Mesothelial cell of epicardium (in vitro differentiated cells): Measurements from ENCODE around the gene CALR3. TPM values are rescaled to one million over a fixed set of nuclear protein-coding genes. Genes with fewer than 3 reads are reported as not detected.
"Not testable (repeated sequence)": the region's sequence is repeated elsewhere in the genome, so short reads cannot be mapped to it uniquely, and the experiment has no call there.

Source experiments
- DNase-seq, 2 experiments: peaks; one replicate each; pipeline ENCODE4 v3.0.0; 2021; ENCODE audit warnings: low spot score in 2 of 2; ENCODE audit not compliant: unreplicated experiment in 2 of 2
- H3K27ac Mint-ChIP-seq: 2 replicates; pipeline ENCODE4 v1.8.0; 2021; ENCODE audit warnings: mixed read lengths
- H3K27me3 Mint-ChIP-seq: 2 replicates; pipeline ENCODE4 v1.8.0; 2021; ENCODE audit warnings: low read depth, mixed read lengths
- H3K36me3 Mint-ChIP-seq: 2 replicates; pipeline ENCODE4 v1.8.0; 2021; ENCODE audit warnings: mixed read lengths
- H3K4me1 Mint-ChIP-seq: 2 replicates; pipeline ENCODE4 v1.8.0; 2021; ENCODE audit warnings: mixed read lengths
- H3K4me3 Mint-ChIP-seq: 2 replicates; pipeline ENCODE4 v1.8.0; 2021; ENCODE audit warnings: mild to moderate bottlenecking, moderate library complexity, mixed read lengths
- H3K9me3 Mint-ChIP-seq: 2 replicates; pipeline ENCODE4 v1.8.0; 2021; ENCODE audit warnings: mixed read lengths
- CTCF ChIP-seq: fragments of 200-600 bp; sonication (generic); IDR thresholded peaks from one replicate; pipeline ENCODE4 v1.5.0; 2021; ENCODE audit warnings: antibody characterized with exemption; ENCODE audit not compliant: unreplicated experiment
- total RNA-seq: library from RNA; stranded (reverse); gene quantifications from 3 replicates; pipeline ENCODE4 v1.2.1, GENCODE V29; 2021

Gene CALR3
- total RNA-seq, 1 donor from 2014 or later = not detected

- TF ChIP-seq CTCF = no peak
- H3K27me3 Mint-ChIP-seq = no peaks in the 10 kb centered on the region
- no peak for DNase-seq
- no peaks in the 10 kb centered on the region for H3K4me1 Mint-ChIP-seq
- no peak overlapping the region for H3K4me3 Mint-ChIP-seq
- peaks cover 14% of the 10 kb centered on the region for H3K36me3 Mint-ChIP-seq
- no peak overlapping the region for H3K27ac Mint-ChIP-seq
- no peaks in the 10 kb centered on the region for H3K9me3 Mint-ChIP-seq
These were observed 12.6 kb upstream of the CALR3 start for GRCh38 chr19:16508546-16508945.

- no peak overlapping the region for H3K4me3 Mint-ChIP-seq
- H3K4me1 Mint-ChIP-seq = no peaks in the 10 kb centered on the region
- H3K27ac Mint-ChIP-seq = no peak overlapping the region
- TF ChIP-seq CTCF = no peak
- no peaks in the 10 kb centered on the region for H3K27me3 Mint-ChIP-seq
- peaks cover 11% of the 10 kb centered on the region for H3K36me3 Mint-ChIP-seq
- DNase-seq = no peak
- no peaks in the 10 kb centered on the region for H3K9me3 Mint-ChIP-seq
These were observed 11.0 kb upstream of the CALR3 start for GRCh38 chr19:16506961-16507360.

GRCh38 chr19:16506161-16506560 lies 10.2 kb upstream of the CALR3 start:
- DNase-seq, H3K4me3 Mint-ChIP-seq, H3K9me3 Mint-ChIP-seq, H3K4me1 Mint-ChIP-seq, H3K27me3 Mint-ChIP-seq, H3K27ac Mint-ChIP-seq: not testable (repeated sequence)
- H3K36me3 Mint-ChIP-seq = peaks cover 12% of the 10 kb centered on the region

- no peaks in the 10 kb centered on the region for H3K27me3 Mint-ChIP-seq
- no peaks in the 10 kb centered on the region for H3K9me3 Mint-ChIP-seq
- no peak overlapping the region for H3K4me3 Mint-ChIP-seq
- H3K27ac Mint-ChIP-seq = no peak overlapping the region
- H3K36me3 Mint-ChIP-seq = peaks cover 15% of the 10 kb centered on the region
- no peaks in the 10 kb centered on the region for H3K4me1 Mint-ChIP-seq
- TF ChIP-seq CTCF = no peak
- DNase-seq = no peak
These were observed 8.3 kb upstream of the CALR3 start for GRCh38 chr19:16504271-16504670.

GRCh38 chr19:16497837-16498236 lies 1.9 kb upstream of the CALR3 start:
- no peak for DNase-seq
- H3K36me3 Mint-ChIP-seq = peaks cover 9% of the 10 kb centered on the region
- no peaks in the 10 kb centered on the region for H3K27me3 Mint-ChIP-seq
- H3K9me3 Mint-ChIP-seq = no peaks in the 10 kb centered on the region
- H3K4me3 Mint-ChIP-seq = peak overlapping the region; percentile 94
- TF ChIP-seq CTCF = no peak
- H3K27ac Mint-ChIP-seq = no peak overlapping the region
- peaks cover 20% of the 10 kb centered on the region for H3K4me1 Mint-ChIP-seq

GRCh38 chr19:16497042-16497441 lies 1.1 kb upstream of the CALR3 start:
- Mint-ChIP-seq H3K4me3 (peak overlapping the region; percentile 94), H3K36me3 (peaks cover 6% of the 10 kb centered on the region), H3K9me3 (no peaks in the 10 kb centered on the region), H3K27ac (no peak overlapping the region), H3K27me3 (no peaks in the 10 kb centered on the region), H3K4me1 (peaks cover 20% of the 10 kb centered on the region)
- TF ChIP-seq CTCF = no peak
- DNase-seq = no peak
